HG03097 (cell line): Measurements from ENCODE around the gene UGT1A4.

Source experiments
- ATAC-seq: cut with Tn5 transposase; IDR thresholded peaks from one replicate; pipeline ENCODE4 v1.9.1; 2021; ENCODE audit not compliant: unreplicated experiment, low FRiP score

Gene UGT1A4

DNA sequence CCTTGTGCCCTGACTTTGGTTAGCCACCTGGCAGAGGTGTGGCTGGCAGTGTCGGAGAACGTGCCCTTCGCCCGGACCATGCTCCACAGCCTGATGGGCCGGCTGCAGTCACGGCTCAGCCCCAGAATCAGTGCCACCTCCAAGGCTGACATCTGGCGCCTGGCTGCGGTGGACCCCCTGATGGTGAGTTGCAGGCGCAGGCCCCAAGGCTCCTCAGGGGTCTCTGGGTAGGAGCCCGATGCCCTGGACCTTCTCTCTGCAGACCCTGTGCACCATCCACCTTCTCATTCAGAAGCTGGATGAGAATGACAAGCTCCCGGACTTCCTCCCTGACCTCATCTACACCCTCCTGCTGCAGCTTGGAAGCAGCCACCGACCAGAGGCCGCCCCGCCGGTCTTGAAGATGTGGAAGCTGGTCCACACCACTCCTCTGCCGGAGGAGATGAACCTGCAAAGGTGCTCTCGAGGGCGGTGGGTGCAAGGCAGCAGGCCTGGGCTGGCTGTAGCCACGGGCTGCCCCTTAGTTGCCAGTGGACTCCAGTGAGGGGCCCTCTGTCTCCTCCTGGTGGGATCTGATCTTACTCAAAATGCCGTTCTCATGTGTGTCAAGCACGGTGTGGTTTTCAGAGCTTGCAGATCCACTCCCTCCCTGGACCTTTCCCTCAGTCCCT, 103.7 kb downstream of the UGT1A4 start:
- no peak for ATAC-seq
